Measurements from ENCODE around the gene EHD4.

The EHD4 gene

GRCh38 chr15:41853831-41854230 lies 118.5 kb downstream of the EHD4 start:
- DNase-seq, result no peak

- peak; percentile 44 for DNase-seq
Observed at GRCh38 chr15:41852736-41853590, 119.4 kb downstream of the EHD4 start.

GRCh38 chr15:41851755-41852370 lies 120.5 kb downstream of the EHD4 start:
- DNase-seq, result no peak

GRCh38 chr15:41851167-41851523 lies 121.2 kb downstream of the EHD4 start:
- DNase-seq, result no peak

GRCh38 chr15:41850482-41851166 lies 121.7 kb downstream of the EHD4 start:
- DNase-seq, result no peak

- DNase-seq, result no peak
Observed at GRCh38 chr15:41849861-41850260, 122.5 kb downstream of the EHD4 start.

GRCh38 chr15:41849204-41849603 lies 123.2 kb downstream of the EHD4 start:
- DNase-seq, result no peak

- no peak for DNase-seq
Observed at GRCh38 chr15:41848631-41849030, 123.7 kb downstream of the EHD4 start.

GRCh38 chr15:41847981-41848380 lies 124.4 kb downstream of the EHD4 start:
- no peak for DNase-seq

- DNase-seq, result no peak
Observed at GRCh38 chr15:41847206-41847605, 125.2 kb downstream of the EHD4 start.
